Liver (tissue), 9 donors: Measurements from ENCODE around the gene PAQR7. TPM values are rescaled to one million over a fixed set of nuclear protein-coding genes. Genes with fewer than 3 reads are reported as not detected.

Source experiments
- DNase-seq: peaks from one replicate; pipeline ENCODE4 v3.0.0-alpha.2; 2017; ENCODE audit warnings: low spot score
- H3K27ac ChIP-seq, 2 donors: one replicate each; pipeline ENCODE4 v1.7.0; 2013; ENCODE audit warnings: inconsistent platforms in 2 of 2, low read length in 2 of 2, control low read depth in 1 of 2, low read depth in 1 of 2, mild to moderate bottlenecking in 1 of 2
- H3K27me3 ChIP-seq, 4 donors: one replicate each; pipeline versions ENCODE4 v1.6.1 to v1.7.0; 2013; ENCODE audit warnings: low read length in 3 of 4, inconsistent platforms in 1 of 4, mild to moderate bottlenecking in 1 of 4, moderate library complexity in 1 of 4; ENCODE audit not compliant: control insufficient read depth in 4 of 4, insufficient read depth in 4 of 4
- H3K36me3 ChIP-seq, 4 donors: one replicate each; pipeline versions ENCODE4 v1.6.1 to v1.7.0; 2013; ENCODE audit warnings: low read length in 3 of 4, mild to moderate bottlenecking in 3 of 4, low read depth in 1 of 4, moderate library complexity in 1 of 4; ENCODE audit not compliant: control insufficient read depth in 4 of 4, insufficient read depth in 3 of 4
- H3K4me1 ChIP-seq, 4 donors: one replicate each; pipeline versions ENCODE4 v1.6.1 to v1.7.0; 2013; ENCODE audit warnings: low read length in 3 of 4, mild to moderate bottlenecking in 3 of 4, moderate library complexity in 1 of 4; ENCODE audit not compliant: control insufficient read depth in 4 of 4, insufficient read depth in 4 of 4
- H3K4me3 ChIP-seq, 3 donors: one replicate each; pipeline versions ENCODE4 v1.6.1 to v1.7.0; 2013; ENCODE audit warnings: low read length in 3 of 3, control low read depth in 1 of 3, low read depth in 1 of 3, mild to moderate bottlenecking in 1 of 3
- H3K9ac ChIP-seq, 2 donors: one replicate each; pipeline ENCODE4 v1.7.0; 2013; ENCODE audit warnings: low read length in 2 of 2, mild to moderate bottlenecking in 2 of 2, moderate library complexity in 2 of 2, control low read depth in 1 of 2, low read depth in 1 of 2
- H3K9me3 ChIP-seq, 4 donors: one replicate each; pipeline versions ENCODE4 v1.6.1 to v1.7.0; 2013; ENCODE audit warnings: low read length in 3 of 4; ENCODE audit not compliant: control insufficient read depth in 4 of 4
- ATF3 ChIP-seq: IDR thresholded peaks from 2 replicates; pipeline ENCODE4 v1.6.1; 2016; ENCODE audit warnings: antibody characterized with exemption
- CTCF ChIP-seq: fragments of 150-350 bp; IDR thresholded peaks from 2 replicates; pipeline ENCODE4 v1.5.1; 2017; ENCODE audit warnings: improper control_type of control experiment, low read depth, low read length; ENCODE audit not compliant: missing input control
- EGR1 ChIP-seq, 2 donors: IDR thresholded peaks; 2 replicates each; pipeline ENCODE4 v1.6.1; 2016 to 2018; ENCODE audit warnings: antibody characterized with exemption in 2 of 2, low read depth in 2 of 2
- FOXA1 ChIP-seq: IDR thresholded peaks from 2 replicates; pipeline ENCODE4 v1.6.1; 2016; ENCODE audit warnings: antibody characterized with exemption
- GABPA ChIP-seq, 2 donors: IDR thresholded peaks in 1 of 2; conservative IDR thresholded peaks in 1 of 2; 2 replicates each; pipeline ENCODE4 v1.6.1; 2016; ENCODE audit warnings: antibody characterized with exemption in 2 of 2, mild to moderate bottlenecking in 1 of 2, moderate library complexity in 1 of 2
- HNF4A ChIP-seq, 2 donors: conservative IDR thresholded peaks; 2 replicates each; pipeline ENCODE4 v1.6.1; 2016; ENCODE audit warnings: antibody characterized with exemption in 2 of 2, mild to moderate bottlenecking in 2 of 2
- HNF4G ChIP-seq: IDR thresholded peaks from 2 replicates; pipeline ENCODE4 v1.6.1; 2016; ENCODE audit warnings: antibody characterized with exemption
- JUND ChIP-seq, 2 donors: IDR thresholded peaks; 2 replicates each; pipeline ENCODE4 v1.6.1; 2016; ENCODE audit warnings: antibody characterized with exemption in 2 of 2
- MAX ChIP-seq: IDR thresholded peaks from 2 replicates; pipeline ENCODE4 v1.6.1; 2016; ENCODE audit warnings: antibody characterized with exemption
- REST ChIP-seq: IDR thresholded peaks from 2 replicates; pipeline ENCODE4 v1.6.1; 2016; ENCODE audit warnings: antibody characterized with exemption, mild to moderate bottlenecking
- RXRA ChIP-seq, 2 donors: IDR thresholded peaks; 2 replicates each; pipeline ENCODE4 v1.6.1; 2017 to 2018; ENCODE audit warnings: antibody characterized with exemption in 2 of 2, mild to moderate bottlenecking in 1 of 2
- SP1 ChIP-seq: IDR thresholded peaks from 2 replicates; pipeline ENCODE4 v1.6.1; 2018; ENCODE audit warnings: antibody characterized with exemption, mild to moderate bottlenecking
- YY1 ChIP-seq: IDR thresholded peaks from 2 replicates; pipeline ENCODE4 v1.6.1; 2016; ENCODE audit warnings: antibody characterized with exemption, mild to moderate bottlenecking
- ZBTB33 ChIP-seq: IDR thresholded peaks from 2 replicates; pipeline ENCODE4 v1.6.1; 2016; ENCODE audit warnings: antibody characterized with exemption
- WGBS: extraction: QIAGEN DNeasy Blood & Tissue Kit; methylation state at CpG from one replicate; pipeline ENCODE4 v1.1.7; 2013; 5-methylcytosine and 5-hydroxymethylcytosine counted together
- polyA plus RNA-seq, 2 donors: library from polyadenylated mRNA; stranded (reverse) in 1 of 2; unstranded in 1 of 2; fragments of 200-250 nt in 1 of 2; fragments of >200 nt in 1 of 2; fragmentation: Nextera tagmentation in 1 of 2; extraction: Ambion mirVana in 1 of 2; gene quantifications; one replicate each; pipeline versions ENCODE4 v1.2.1 to v1.2.3, GENCODE V29; 2013 to 2015
- total RNA-seq, 2 donors: library from RNA; depleted of rRNA; stranded (reverse); fragments of >200 nt; gene quantifications; one replicate each; pipeline ENCODE4 v1.2.3, GENCODE V29; 2014
- donor health status: healthy.
- donor health status: healthy.
- donor health status: healthy.
- donor health status: healthy.
- donor health status: healthy.

The PAQR7 gene
- total and polyA plus RNA-seq, 4 donors, result 1.5 to 9.0 (median 1.8) TPM

- Histone ChIP-seq H3K27me3 (no peaks in the 10 kb centered on the region), H3K4me1 (peaks cover 9 to 25% (median 21%) of the 10 kb centered on the region in 4 donors), H3K9me3 (no peaks in the 10 kb centered on the region), H3K9ac (no peak overlapping the region), H3K4me3 (no peak overlapping the region), H3K27ac (no peak overlapping the region), H3K36me3 (peaks cover 0 to 14% (median 2%) of the 10 kb centered on the region in 4 donors)
- TF ChIP-seq HNF4A (conservative IDR thresholded peaks at IDR 0.05) (no peak), JUND (IDR thresholded peaks at IDR 0.05) (no peak), HNF4G (no peak), ATF3 (no peak), RXRA (IDR thresholded peaks at IDR 0.05) (no peak), FOXA1 (no peak), CTCF (no peak), SP1 (no peak), ZBTB33 (no peak), REST (no peak), MAX (no peak), GABPA (IDR thresholded peaks at IDR 0.05 in 1 of 2, conservative IDR thresholded peaks at IDR 0.05 in 1 of 2) (no peak), YY1 (no peak), EGR1 (IDR thresholded peaks at IDR 0.05; ENCODE audit: low read depth in 2 of 2) (no peak)
- 93% methylated on average over 15 of the region's 15 CpGs for WGBS
- DNase-seq, result no peak
Observed at GRCh38 chr1:25816112-25816718, 59.3 kb downstream of the PAQR7 start.
